Neutrophil (primary cell): Measurements from ENCODE around the gene TRPM8.

ENCODE experiments used
- H3K27ac ChIP-seq: fragments of 200-600 bp; sonication (generic); 2 replicates; pipeline ENCODE4 v1.5.1; 2016; ENCODE audit warnings: mild to moderate bottlenecking, moderate library complexity
- H3K27me3 ChIP-seq: fragments of 200-600 bp; sonication (generic); 2 replicates; pipeline ENCODE4 v1.6.0; 2016; ENCODE audit warnings: mild to moderate bottlenecking
- H3K36me3 ChIP-seq: fragments of 200-600 bp; sonication (generic); 2 replicates; pipeline ENCODE4 v1.5.1; 2017
- H3K4me1 ChIP-seq, 2 experiments: fragments of 200-600 bp in 1 of 2; sonication (generic) in 1 of 2; 1 replicate in 1 of 2; 2 replicates in 1 of 2; pipeline versions ENCODE4 v1.5.1 to v1.6.1; 2013 to 2016; ENCODE audit warnings: low read depth in 1 of 2, low read length in 1 of 2, mild to moderate bottlenecking in 1 of 2, moderate library complexity in 1 of 2; ENCODE audit not compliant: control insufficient read depth in 1 of 2, insufficient read depth in 1 of 2
- H3K4me3 ChIP-seq, 2 experiments: fragments of 200-600 bp in 1 of 2; sonication (generic) in 1 of 2; 1 replicate in 1 of 2; 2 replicates in 1 of 2; pipeline ENCODE4 v1.5.1; 2013 to 2016; ENCODE audit warnings: low read depth in 1 of 2, low read length in 1 of 2, mild to moderate bottlenecking in 1 of 2, moderate library complexity in 1 of 2
- H3K9me3 ChIP-seq: fragments of 200-600 bp; sonication (generic); 2 replicates; pipeline ENCODE4 v1.5.1; 2016
- TF ChIP-seq, protein P1 (sequence below): fragments of 200-600 bp; sonication (generic); IDR thresholded peaks from 2 replicates; pipeline ENCODE4 v1.5.1; 2016; ENCODE audit warnings: antibody characterized with exemption

TRPM8 gene

DNA sequence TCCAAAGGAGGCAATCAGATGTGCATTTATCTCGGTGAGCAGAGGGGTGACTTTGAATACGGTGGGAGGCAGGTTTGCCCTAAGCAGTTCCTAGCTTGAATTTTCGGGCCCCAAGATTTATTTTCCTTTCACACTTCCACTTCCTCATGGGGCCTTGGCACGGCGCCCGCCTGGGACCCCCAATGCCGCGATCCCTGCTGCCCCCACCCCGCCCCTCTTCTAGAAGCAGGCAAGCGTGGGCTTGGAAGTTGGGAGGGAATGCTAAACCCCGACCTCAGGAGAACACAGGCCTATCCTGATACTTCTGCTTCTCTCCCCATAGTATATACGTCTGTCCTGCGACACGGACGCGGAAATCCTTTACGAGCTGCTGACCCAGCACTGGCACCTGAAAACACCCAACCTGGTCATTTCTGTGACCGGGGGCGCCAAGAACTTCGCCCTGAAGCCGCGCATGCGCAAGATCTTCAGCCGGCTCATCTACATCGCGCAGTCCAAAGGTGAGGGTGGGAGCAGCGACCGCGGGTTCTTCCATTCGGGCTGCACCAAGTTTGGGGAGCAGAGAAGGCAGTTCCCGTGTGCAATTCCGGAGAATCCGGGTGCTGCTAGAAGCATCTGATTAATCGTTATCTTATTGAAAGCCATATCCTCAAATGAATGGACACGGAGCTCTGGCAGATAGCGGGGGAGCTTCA lies 21.6 kb downstream of the TRPM8 start:
- H3K4me1 ChIP-seq = no peaks in the 10 kb centered on the region
- H3K27ac ChIP-seq = no peak overlapping the region
- no peaks in the 10 kb centered on the region for H3K9me3 ChIP-seq
- TF ChIP-seq, protein P1, sequence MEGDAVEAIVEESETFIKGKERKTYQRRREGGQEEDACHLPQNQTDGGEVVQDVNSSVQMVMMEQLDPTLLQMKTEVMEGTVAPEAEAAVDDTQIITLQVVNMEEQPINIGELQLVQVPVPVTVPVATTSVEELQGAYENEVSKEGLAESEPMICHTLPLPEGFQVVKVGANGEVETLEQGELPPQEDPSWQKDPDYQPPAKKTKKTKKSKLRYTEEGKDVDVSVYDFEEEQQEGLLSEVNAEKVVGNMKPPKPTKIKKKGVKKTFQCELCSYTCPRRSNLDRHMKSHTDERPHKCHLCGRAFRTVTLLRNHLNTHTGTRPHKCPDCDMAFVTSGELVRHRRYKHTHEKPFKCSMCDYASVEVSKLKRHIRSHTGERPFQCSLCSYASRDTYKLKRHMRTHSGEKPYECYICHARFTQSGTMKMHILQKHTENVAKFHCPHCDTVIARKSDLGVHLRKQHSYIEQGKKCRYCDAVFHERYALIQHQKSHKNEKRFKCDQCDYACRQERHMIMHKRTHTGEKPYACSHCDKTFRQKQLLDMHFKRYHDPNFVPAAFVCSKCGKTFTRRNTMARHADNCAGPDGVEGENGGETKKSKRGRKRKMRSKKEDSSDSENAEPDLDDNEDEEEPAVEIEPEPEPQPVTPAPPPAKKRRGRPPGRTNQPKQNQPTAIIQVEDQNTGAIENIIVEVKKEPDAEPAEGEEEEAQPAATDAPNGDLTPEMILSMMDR = no peak
- no peaks in the 10 kb centered on the region for H3K36me3 ChIP-seq
- H3K27me3 ChIP-seq = peaks cover 73% of the 10 kb centered on the region
- no peak overlapping the region for H3K4me3 ChIP-seq

DNA sequence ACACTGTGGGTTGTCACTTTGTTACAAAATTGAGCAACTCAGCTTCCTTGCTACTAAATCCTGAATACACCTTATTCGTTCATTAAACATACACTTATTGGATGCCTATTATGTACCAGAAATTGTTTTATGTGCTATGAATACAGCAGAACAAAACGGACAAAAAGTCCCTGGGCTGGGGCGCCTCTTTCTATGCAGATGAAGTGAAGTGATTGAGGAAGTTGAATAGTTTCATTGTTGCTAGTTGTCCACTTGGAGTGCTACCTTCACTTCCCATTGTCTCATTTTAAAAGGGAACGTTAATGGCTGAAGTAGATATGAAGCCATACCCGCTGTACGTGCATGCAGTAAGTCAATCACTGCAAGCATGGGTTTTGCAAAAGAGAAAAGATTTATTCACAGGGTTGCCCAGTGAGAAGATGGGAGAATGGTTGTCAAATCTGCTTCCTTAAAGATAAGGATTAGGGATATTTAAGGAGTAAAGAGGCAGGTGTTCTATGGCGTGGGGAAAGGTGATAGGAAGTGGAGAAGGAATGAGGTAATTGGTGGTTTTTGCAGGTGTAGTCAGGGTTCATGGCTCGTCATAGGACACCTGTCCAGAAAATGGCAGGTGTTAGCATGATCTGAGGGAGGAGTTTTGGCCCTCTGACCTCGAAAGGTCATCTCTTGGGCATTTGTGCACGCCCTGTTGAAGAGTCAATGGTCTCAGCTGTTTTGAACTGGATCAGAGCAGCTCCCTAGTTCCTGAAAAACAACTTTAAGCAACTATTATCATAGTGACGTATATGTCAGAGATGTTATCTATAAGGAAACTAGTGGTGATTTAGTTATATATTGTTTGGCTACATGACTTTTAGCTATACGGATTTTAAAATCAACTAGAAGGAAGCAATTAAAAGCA lies 23.5 kb downstream of the TRPM8 start:
- Histone ChIP-seq H3K9me3 (no peaks in the 10 kb centered on the region), H3K4me1 (no peaks in the 10 kb centered on the region), H3K27ac (no peak overlapping the region), H3K4me3 (no peak overlapping the region), H3K27me3 (peaks cover 60% of the 10 kb centered on the region), H3K36me3 (no peaks in the 10 kb centered on the region)
- TF ChIP-seq, protein P1 = no peak

DNA sequence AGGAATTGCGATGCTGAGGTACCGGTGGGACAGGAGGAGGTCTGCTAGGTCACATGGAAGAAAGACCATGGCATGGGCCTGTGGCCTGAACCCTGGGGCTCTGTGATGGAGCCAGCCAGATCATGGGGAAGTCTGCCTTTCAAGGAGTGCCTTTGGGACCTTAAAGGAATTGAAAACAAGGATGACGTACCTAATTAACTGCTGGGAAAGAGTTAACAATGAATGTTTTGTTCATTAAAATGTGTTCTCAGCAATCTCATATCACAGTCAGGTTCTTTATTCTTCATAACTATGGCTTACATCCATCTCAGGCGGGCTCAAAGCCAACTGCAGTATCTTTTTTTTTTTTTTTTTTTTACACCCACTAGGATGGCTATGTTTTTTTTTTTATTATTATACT lies 25.6 kb downstream of the TRPM8 start:
- Histone ChIP-seq H3K36me3 (no peaks in the 10 kb centered on the region), H3K9me3 (no peaks in the 10 kb centered on the region), H3K27me3 (peaks cover 47% of the 10 kb centered on the region), H3K27ac (no peak overlapping the region), H3K4me3 (no peak overlapping the region), H3K4me1 (no peaks in the 10 kb centered on the region)
- TF ChIP-seq, protein P1 = no peak

DNA sequence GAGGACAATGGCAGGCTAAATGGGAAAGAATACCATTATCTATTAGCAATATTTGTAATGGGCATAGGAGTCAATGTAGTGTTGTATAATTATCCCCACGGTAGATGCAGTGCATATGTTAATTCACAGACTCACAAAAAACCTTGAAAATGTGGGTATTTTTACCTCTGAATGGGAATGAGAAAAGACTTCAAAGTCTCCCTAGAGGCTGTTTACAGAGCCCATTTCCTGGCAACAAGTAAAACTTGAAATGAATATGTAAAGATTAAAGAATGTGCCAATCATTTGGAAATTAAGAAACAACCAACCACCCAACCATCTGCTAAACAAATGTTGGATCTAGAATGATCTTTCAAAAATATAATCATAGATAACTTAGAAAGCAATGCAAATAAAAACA lies 27.1 kb downstream of the TRPM8 start:
- Histone ChIP-seq H3K36me3 (no peaks in the 10 kb centered on the region), H3K27ac (no peak overlapping the region), H3K4me3 (no peak overlapping the region), H3K9me3 (no peaks in the 10 kb centered on the region), H3K4me1 (no peaks in the 10 kb centered on the region), H3K27me3 (peaks cover 31% of the 10 kb centered on the region)
- TF ChIP-seq, protein P1 = no peak

DNA sequence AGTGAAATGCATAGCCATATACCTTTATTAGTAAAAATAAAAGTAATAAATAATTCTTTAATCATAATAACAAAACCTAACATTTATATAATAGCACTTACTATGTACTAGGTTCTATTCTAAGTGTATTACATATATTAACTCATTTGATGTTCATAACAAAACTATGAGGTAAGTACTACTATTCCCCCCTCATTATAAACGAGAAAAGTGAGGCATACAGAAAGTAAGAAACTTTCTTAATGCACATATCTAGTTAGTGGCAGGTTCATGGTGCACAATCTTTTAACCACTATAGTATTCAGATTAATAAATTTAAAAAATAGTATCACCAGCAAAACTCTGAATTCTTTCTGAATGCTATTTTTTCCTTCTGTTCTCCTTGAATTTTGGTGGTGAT lies 27.5 kb downstream of the TRPM8 start:
- TF ChIP-seq, protein P1 = no peak
- Histone ChIP-seq H3K27me3 (peaks cover 27% of the 10 kb centered on the region), H3K9me3 (no peaks in the 10 kb centered on the region), H3K27ac (no peak overlapping the region), H3K36me3 (no peaks in the 10 kb centered on the region), H3K4me3 (no peak overlapping the region), H3K4me1 (no peaks in the 10 kb centered on the region)
